G401 (cell line): ENCODE measurements around the gene PRRC2C. TPM values are rescaled to one million over a fixed set of nuclear protein-coding genes. Genes with fewer than 3 reads are reported as not detected.
"Not testable (repeated sequence)": the region's sequence is repeated elsewhere in the genome, so short reads cannot be mapped to it uniquely, and the experiment has no call there.

Experiments used
- DNase-seq: peaks from one replicate; pipeline ENCODE4 v3.0.0-alpha.2; 2015; ENCODE audit warnings: low spot score
- in situ Hi-C: cut with HindIII; loops from 2 replicates; pipeline ENCODE4 v1.10.0; 2016; ENCODE audit warnings: low sequenced_read_pairs, mixed read lengths
- total RNA-seq: library from RNA; depleted of rRNA; stranded (reverse); fragments of >200 nt; shearing (Covaris generic); gene quantifications from 2 replicates; pipeline ENCODE4 v1.2.3, GENCODE V29; 2014

PRRC2C gene
- total RNA-seq, 1 experiment from 2014 or later = 33.4 TPM

DNA sequence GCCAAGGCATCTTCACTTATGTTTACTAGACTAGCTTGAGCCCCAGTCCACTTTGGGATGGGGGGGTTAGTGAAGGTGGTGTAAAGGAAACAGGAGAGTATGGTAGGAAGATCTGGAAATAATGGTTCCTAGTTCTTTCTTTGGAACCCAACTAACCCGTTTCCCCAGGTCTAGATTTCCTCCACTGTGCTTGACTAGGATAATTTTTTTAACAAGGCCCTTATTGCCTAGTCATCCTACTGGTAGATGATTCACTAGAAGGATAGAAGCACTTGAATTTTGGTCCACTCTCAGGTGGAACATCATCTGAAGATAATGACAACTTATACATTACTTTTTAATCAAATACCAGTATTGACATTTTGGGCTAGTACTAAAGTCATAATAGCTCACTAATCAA is 90.8 kb downstream of the PRRC2C start:
- no peak for DNase-seq
- in situ Hi-C loops = no loop called here

DNA sequence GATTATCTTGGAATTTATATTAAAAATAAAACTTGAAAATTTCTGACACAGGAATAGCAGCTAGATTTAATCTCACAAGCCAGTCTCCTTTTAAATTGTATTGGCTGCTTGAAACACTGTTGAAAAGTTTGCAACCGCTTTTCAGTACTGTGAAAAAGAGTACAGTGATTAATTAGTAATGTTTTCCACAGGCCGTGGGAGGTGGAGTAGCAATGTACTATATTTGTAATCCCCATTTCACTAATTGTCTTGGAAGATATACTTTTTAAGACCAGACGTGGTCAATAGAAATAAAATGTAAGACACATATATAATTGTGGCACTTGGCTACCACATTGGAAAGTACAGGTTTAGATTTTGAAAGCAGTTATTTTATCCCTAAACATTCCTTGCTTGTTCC is 95.9 kb downstream of the PRRC2C start:
- DNase-seq = no peak
- in situ Hi-C loops = no loop called here

DNA sequence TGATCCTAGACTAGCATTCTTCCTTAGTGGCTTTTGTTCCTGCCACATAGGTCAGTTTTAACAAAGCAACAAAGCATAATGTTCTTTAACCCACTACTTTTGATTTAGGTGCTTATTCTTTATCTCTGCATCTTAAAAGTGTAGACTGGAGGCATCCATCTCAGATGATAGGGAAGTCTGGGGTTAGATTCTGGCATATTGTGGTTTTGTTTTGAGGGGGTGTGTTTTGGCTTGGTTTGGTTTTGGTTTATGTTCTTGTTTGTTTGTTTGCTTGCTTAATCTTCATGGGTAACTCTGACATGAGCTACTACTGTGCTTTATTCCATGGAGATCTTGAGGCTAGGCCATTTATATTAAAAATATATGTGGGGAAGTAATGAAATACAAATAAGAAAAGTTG is 96.4 kb downstream of the PRRC2C start:
- in situ Hi-C loops = no loop called here
- no peak for DNase-seq

DNA sequence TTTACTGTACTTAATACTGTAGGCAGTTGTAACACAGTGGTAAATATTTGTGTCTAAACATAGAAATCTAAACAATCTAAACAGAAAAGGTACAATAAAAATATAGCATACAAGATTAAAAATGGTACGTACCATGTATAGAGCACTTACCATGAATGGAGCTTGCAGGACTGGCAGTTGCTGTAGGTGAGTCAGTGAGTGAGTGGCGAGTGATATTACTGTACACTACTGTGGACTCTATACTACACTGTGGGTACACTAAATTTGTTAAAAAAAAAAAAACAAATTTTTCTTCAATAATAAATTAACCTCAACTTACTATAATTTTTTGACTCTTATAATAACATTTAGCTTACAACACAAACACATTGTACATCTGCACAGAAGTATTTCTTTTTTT is 97.3 kb downstream of the PRRC2C start:
- in situ Hi-C loops = no loop called here
- no peak for DNase-seq

DNA sequence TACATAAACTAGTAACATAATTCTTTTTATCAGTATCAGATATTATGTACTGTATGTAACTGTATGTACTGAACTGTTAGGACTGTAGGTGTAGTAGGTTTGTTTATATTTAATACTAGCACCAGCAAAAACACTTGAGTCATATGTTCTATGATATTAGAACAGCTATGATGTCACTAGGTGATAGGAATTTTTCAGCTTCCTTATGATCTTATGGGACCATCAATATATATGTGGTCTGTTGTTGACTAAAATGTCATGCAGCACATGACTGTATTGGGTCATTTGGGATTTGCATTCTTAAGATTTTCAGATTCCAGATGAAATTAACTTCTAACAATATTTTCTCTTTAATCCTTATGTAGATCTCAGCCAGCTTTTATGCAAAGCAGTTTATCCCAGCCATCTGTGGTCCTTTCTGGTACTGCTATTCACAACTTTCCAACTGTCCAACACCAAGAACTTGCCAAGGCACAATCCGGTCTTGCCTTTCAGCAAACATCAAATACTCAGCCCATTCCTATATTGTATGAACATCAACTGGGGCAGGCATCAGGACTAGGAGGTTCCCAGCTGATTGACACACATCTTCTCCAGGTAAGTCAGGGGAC is 98.4 kb downstream of the PRRC2C start:
- in situ Hi-C loops = no loop called here
- DNase-seq = peak; percentile 24

DNA sequence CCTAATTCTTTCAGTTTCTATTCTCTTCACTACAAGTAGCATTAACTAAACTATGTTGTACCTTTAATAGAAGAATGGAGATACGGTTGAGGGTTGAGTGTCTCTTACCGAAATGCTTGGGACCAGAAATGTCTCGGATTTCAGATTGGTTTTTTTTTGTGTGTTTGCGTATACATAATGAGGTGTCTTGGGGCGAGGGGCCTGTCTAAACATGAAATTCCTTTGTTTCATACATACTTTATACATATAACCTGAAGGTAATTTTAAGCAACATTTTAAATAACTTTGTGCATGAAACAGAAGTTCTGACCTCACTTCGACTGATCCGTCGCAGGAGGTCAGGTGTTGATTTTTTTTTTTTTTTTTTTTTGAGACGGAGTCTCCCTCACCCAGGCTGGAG is 100.4 kb downstream of the PRRC2C start:
- no peak for DNase-seq
- in situ Hi-C loops = no loop called here

DNA sequence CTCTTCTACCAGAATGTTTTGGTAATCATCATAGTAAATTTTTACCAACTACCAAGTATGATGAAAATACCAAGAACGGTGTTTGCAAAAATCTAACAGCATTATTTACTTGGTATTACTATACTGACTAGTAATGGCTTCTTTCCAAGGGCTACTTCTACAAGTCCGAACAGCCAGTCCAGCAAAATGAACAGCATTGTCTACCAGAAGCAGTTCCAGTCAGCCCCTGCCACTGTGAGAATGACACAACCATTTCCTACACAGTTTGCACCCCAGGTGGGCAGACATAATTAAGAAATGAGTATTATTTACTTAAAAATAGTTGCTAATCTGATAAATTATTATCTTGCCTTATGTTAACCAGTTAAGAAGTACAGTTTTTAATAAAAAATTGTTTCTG is 102.9 kb downstream of the PRRC2C start:
- in situ Hi-C loops = no loop called here

DNA sequence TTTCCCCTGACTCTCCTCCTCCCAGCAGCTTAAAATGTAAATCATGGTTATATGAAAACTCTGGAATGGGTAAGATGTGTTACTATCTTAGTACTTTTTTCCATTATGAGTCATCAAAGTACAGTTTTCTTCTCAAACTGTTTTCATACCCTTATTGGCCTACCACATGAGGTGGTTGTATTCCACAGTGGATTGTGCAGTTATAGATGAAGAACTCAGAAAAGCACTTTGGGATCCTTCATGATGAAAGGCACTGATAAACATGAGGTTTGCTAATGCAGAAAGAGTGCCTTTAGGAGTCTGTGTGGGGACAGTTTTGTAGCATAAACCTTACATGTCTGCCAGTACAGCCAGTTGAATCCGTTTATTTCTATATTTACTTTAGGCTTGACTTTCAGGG is 104.7 kb downstream of the PRRC2C start:
- in situ Hi-C loops = no loop called here
- DNase-seq = no peak

More for the DNA sequence above, 102.9 kb downstream of the PRRC2C start:
- DNase-seq = no peak

DNA sequence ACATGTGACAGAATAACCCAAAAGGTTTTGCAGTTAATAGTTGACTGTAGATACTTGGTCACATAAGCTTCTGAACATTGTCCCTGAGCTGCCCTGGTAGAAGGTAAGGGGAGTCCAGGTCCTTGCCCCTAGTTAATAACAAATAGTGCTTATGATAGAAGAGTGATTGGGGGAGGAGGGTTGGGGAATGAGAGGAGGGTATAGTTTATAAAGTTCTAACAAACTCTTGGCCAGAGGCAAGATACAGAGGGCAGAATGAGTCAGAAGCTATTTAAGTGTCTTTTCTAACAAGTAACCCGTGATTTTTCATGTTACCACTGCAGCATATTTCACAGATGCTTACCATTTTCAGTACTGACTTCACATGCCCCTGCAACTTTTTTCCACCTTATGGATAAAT is 110.0 kb downstream of the PRRC2C start:
- no peak for DNase-seq
- in situ Hi-C loops = no loop called here

DNA sequence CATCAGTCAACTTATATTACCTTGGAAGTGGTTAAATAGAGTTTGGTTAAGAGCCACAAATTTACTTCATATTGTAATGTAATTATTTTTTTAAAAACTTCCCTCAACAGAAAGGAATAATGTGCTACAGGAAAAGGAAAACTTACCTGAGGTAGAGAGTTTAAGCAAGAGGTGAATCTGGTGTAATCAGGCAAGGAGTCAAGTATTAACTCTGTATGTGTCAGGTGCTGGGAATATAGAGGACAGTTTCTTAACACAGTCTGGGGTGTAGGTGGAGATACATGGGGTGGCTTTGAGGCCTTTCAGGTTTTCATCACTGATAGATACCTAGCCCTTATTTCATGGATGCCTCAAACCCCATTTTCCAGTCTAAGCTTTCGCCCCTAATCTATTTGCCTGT is 110.8 kb downstream of the PRRC2C start:
- in situ Hi-C loops = no loop called here

DNA sequence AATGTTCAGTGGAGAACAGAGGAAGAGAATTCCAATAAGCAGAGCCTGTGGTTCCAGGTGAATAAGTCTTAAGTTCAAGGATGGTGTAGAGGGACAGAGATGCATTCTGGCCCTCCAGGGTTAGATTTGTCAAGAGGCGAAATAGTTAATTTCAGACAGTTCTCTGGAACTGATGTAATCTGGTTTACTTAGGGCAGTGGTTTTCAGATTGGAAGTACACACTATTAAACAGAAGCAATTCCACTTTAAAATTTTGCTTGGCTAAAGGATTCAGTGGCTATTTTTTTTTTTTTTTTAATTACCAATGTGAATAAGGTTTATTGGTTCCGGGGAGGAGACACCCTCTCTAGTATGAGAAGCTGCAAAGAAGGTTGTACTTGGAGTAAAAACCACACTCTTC is 111.4 kb downstream of the PRRC2C start:
- no peak for DNase-seq
- in situ Hi-C loops = no loop called here

More for the DNA sequence above, 110.8 kb downstream of the PRRC2C start:
- DNase-seq = no peak

DNA sequence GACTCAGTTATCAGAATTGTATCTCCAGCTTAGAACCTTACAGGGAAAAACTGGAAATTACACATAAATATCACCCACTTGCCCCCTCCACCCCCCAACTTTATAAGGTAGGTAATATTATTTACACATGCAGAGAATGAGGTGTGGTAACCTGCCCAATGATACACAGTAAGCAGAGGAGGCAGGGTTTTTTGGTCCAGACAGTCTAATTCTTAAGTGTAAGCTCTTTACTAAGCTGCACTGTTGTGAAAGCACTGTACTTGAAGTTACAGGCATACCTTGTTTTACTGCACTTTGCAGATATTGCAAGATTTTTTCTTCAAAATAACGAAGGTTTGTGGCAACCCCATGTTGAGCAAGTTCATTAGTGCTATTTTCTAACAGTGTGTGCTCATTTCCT is 111.9 kb downstream of the PRRC2C start:
- in situ Hi-C loops = no loop called here

DNA sequence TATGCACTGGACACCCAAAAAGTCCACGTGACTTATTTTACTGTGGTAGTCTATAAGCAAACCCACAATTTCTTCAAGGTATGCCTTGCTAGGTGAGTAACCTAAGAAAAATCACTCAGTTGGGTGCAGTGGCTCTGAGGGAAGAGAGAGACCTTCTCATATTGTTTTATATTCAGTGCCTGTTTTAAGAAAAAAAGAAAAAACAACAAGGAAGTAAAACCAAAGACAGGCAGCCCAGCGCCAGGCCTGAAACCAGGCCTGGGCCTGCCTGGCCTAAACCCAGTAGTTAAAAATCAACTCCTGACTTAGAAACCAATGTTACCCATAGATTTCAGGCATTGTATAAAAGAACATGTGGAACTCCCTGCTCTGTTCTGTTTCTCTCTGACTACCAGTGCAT is 115.0 kb downstream of the PRRC2C start:
- in situ Hi-C loops = not testable (repeated sequence)

More for the DNA sequence above, 111.9 kb downstream of the PRRC2C start:
- DNase-seq = no peak

DNA sequence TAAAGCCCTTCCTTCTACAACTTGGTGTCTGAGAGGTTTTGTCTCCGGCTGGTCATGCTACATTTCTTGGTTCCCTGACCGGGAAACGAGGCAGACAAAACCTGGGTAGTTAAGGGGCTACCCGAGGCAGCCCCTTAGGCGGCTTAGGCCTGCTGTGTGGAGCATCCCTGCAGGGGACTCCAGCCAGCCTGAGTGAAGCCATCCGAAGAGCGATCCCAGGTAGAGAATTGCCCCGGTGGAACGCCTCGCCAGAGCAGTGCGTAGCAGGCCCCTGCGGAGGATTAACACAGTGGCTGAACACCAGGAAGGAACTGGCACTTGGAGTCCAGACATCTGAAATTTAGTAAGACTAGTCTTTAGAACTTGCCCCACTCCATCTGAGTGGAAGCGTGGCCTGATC is 115.5 kb downstream of the PRRC2C start:
- in situ Hi-C loops = no loop called here
- no peak for DNase-seq

More for the DNA sequence above, 115.0 kb downstream of the PRRC2C start:
- not testable (repeated sequence) for DNase-seq

DNA sequence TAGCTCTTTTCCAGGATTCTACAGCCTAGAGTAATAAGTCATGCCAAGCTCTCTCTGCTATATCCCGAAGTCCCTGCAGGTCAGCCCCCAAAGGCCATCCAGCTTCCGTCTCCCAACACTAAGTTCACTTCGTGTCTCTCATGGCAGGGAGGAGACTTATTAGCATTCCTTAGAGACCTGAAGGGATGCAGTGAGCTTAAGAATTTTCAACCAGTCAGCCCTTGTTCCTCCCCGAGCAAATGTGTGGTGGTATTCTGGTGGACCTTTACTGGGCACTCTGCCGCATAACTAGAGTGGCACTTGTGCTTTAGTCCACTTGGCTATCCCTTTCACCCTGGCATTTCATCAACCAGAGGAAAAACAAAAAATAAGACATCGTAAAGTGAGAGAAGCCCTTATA is 117.7 kb downstream of the PRRC2C start:
- not testable (repeated sequence) for DNase-seq

DNA sequence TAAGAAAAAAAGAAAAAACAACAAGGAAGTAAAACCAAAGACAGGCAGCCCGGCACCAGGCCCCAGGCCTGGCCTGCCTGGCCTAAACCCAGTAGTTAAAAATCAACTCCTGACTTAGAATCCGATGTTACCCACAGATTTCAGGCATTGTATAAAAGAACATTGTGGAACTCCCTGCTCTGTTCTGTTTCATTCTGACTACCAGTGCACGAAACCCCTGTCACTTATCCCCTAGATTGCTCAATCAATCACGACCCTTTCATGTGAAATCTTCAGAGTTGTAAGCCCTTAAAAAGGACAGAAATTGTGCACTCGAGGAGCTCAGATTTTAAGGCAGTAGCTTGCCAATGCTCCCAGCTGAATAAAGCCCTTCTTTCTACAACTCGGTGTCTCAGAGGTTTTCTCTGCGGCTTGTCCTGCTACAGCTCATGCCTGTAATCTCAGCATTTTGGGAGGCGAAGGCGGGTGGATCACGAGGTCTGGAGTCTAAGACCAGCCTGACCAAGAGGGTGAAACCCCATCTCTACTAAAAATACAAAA is 121.1 kb downstream of the PRRC2C start:
- DNase-seq = no peak
- in situ Hi-C loops = no loop called here

More for the DNA sequence above, 117.7 kb downstream of the PRRC2C start:
- in situ Hi-C loops = not testable (repeated sequence)

DNA sequence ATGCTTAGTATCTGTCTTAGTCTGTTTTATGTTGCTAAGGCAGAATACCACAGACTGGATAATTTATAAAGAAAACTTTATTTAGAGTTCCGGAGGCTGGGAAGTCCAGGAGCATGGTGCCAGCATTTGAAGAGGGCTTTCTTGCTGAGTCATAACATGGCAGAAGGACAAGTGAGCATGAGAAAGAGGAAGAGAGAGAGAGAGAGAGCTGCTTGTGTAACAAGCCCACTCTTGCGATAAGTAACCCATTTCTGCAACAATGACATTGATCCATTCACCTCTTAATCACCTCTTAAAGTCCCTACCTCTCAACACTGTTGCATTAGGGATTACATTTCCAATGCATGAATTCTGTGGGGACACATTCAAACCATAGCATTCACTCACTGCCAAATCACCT is 125.1 kb downstream of the PRRC2C start:
- DNase-seq = no peak
- in situ Hi-C loops = no loop called here

DNA sequence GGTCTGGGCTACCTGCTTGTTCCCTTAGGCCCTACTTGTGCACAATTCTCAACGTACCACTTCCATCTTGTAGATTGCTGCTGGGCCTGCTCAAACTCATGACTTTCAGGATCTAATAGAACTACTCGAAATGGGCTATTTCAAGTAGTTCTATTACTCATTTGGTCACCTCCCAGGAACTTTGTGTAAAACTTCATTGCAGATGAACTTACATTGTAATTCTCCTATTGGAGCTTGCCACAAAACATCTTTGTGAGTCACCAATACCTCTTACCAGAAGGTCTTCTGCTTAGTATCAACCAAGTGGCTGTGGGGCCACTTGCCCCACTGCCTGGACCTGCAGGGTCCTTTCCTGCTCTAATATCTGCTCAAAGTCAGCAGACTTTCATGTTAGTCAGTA is 126.0 kb downstream of the PRRC2C start:
- in situ Hi-C loops = no loop called here
- DNase-seq = no peak

DNA sequence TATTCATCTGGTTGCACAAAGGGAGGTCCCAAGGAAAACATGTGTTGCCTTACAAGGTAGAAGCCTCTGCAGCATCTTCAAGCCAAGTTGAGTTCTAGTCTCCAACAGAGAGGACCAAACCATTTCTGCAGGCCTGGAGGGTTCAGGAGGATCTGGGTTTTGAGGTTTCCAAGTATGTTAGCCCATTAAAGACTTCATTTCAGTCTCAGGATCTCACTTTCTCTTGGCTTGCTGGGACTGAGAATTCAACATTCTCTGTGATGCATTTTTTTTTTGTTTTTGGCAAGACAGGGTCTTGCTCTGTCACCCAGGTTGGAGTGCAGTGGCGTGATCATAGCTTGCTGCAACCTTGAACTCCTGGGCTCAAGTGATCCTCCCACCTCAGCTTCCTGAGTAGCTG is 128.0 kb downstream of the PRRC2C start:
- DNase-seq = no peak
- in situ Hi-C loops = no loop called here

DNA sequence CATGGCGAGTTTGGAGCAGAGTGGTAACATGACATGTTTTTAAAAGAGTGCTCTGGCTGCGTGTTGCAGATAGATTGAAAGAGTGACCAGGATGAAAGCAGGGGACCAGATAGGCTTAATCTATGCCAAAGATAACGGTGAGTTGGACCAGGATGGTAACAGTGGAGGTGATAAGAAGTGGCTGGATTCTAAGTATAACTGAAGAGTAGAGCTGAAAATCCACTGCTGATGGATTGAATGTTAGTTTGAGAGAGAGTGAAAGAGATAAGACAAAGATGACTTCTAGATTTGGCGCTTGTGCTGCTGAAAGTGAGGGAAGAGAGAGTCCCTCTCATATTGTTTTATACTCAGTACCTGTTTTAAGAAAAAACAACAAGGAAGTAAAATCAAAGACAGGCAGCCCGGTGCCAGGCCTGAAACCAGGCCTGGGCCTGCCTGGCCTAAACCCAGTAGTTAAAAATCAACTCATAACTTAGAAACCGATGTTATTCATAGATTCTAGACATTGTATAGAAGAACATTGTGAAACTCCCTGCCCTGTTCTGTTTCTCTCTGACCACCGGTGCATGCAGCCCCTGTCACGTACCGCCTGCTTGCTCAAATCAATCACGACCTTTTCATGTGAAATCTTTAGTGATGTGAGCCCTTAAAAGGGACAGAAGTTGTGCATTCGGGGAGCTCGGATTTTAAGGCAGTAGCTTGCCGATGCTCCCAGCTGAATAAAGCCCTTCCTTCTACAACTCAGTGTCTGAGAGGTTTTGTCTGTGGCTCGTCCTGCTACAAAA is 130.0 kb downstream of the PRRC2C start:
- in situ Hi-C loops, DNase-seq: not testable (repeated sequence)

DNA sequence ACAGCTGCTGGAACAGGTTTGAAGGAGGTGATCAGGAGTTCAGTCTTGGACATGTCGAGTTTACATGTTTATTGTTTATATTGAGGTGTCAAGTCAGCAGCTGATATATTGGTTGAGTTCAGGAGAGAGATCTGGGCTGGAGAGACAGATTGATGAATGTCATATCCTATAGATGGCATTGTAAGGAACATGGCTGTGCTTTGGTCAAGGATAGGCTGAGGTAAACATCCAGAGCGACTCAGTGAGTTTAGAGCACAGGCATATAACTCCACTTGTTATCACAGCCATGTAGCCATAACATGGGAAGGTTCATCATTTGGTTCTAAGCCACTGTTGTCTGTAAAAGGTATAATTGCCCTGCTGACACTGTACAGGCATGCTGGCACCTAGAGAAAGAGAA is 131.3 kb downstream of the PRRC2C start:
- no peak for DNase-seq
- in situ Hi-C loops = no loop called here
